ENCODE results near the gene SERHL2.
"Not testable (repeated sequence)": the region's sequence is repeated elsewhere in the genome, so short reads cannot be mapped to it uniquely, and the experiment has no call there.

The SERHL2 gene

DNA sequence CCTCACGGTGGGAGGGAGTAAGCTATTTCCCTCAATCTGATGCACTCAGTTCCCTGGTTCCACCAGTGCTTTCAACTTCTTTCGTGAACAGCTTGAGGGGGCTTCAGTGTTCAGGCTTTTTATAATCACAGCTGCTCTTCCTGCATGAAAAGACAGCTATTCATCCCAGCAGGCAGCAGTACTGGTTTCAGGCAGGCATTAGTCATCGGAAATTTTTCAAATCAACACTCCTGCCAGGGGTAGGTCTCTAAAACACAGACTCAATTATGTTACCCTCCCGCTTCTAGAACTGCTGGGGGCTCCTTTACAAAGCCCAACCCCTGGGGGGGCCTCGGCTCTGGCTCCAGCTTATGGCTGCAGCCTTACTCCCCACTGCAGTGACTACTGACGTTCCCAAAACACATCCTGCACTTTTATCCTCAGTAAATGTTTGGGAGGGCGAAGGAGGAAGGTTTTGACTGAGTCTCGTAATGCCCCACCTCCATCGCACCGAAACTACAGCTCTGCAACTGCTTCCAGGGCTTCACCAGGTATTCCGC lies 55.1 kb downstream of the SERHL2 start:
- DNase-seq, result no peak

DNA sequence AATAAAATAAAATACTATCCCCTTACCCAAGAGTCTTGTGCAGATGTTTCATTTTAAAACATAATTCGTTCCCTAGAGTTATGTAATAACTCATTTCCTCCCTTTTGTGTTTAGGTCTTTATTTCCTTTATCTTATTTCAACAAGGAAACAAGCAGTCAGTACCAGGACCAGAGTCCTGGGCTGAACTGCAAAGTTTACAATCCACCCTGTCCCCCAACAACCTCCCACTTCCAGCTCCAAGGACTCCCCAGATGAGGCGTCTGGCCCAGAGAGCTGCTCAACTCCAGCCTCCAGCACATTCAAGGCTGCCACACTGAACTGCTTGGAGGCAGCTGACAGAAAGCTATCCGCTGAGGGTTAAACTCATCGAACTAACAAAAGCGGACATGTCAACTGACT lies 56.4 kb downstream of the SERHL2 start:
- DNase-seq, result no peak

DNA sequence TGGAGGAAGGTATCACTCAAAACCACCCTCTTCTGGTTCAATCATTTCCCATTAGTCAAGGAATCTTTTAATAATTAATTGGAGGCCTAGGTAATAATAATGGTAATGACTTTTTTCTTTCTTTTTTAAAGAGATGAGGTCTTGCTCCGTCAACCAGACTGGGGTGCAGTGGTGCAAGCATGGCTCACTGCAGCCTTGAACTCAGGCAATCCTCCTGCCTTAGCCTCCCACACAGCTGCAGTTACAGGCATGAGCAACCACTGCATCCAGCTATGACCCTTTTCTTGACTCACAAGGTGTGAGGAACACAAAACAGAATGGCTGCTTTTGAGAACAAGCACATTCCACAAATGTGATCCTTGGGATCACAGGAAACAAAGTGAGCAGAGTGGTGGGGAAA lies 57.3 kb downstream of the SERHL2 start:
- no peak for DNase-seq

DNA sequence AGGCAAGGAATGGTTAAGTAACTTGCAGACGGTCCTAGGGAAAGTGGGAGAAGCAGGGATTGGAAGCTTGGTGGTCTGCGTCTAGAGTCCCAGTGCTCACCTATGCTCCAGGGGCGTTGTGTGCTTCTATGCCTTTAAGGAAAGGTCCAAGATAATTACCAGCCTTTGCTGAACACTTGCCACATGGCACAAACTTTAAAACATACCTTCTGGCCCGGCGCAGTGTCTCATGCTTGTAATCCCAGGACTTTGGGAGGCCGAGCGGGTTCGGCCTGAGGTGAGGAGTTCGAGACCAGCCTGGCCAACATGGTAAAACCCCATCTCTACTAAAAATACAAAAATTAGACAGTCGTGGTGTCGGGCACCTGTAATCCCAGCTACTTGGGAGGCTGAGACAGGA lies 58.6 kb downstream of the SERHL2 start:
- no peak for DNase-seq

DNA sequence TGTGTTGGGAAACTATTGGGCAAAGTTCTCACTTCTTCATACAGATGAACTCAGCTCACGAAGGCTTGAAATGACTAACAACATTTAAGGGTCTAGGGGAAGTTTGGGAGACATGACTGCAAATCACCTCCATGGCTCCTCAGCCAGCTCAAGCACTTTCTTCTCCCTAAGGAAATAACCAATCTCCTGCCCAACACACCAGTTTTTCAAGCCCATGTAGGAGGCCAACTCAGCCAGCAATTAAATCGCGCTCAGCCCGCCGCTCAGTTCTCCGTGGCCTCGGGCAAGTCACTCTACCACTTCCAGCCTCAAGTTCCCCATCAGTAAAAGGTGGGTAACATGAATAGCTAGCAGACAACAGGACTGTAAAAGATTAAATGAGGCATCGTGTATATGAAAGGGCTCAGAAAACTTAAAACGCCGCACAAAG lies 60.1 kb downstream of the SERHL2 start:
- no peak for DNase-seq

DNA sequence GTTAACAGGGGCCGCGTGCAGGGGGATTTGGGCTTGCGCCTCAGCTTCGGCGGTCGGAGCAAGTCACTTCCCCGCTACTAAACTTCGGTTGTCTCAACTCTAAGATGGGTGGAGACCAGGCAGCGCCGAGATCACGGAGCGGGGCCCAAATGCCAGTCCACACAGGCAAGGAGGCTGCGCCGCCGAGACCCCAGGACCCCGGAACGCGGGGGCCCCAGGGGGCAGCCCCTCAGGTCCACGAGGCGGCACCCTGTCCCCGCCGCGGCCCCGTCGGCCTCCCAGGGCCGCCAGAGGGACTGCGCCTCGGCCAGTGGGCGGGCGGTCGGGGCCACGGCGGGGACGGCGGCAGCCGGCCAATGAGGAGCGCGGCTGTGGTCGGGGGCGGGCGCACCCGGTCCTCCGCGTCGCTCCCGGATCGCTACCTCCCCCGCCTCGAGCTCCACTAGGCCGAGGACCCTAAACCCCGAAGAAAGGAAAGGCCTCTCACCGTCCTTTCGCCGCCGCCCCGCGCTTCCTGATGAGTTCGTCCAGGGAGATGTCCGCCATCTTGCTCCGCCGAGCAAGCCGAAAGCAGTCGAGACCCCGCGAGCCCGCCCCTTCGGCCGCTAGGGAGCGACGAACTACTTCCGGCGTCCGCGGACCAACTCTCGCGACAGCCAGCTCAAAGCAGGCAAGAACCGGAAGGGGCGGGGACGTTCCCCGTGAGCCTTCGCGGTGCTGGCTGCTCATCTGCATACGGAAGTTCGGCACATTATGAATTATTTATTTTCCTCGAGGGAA lies 60.7 kb downstream of the SERHL2 start, which contains the start of gene POLDIP3:
Gene POLDIP3, minus strand, starts transcription at position 572 of the 780 bp plus-strand sequence. Its CDS starts 26 bp downstream, at position 546.
- peak; percentile 99 for DNase-seq

DNA sequence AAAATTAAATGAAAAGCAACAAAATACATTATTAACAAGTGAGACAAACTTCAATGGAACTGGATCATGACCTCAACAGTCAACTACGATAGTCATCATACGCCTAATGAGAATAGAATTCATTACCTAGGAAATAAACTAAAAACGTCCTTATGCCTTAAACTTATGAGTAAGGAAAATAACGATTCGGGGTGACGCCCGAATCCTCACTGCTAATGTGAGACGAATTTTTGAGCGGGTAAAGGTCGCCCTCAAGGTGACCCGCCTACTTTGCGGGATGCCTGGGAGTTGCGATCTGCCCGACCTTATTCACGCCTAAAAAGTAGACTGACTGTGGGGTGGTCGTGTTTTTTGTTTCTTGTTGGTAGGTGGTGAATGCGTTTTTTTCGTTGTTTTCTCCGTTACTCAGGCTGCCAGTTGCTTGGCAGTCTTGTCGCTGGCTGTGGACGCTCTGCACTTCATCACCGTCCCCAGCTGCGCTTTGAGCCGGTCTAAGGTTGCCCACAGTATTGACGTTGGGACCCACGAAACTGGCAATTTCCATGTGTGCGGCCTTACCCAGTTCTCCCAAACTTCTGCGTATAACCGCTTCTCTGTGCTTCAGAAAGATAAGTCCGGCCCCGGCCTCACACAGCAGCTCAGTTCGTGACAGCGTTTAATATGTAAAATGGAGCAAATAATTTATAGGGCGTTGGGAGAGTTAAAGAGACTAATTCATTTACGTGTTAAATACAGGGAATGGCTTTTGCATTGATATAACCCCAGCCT lies 61.5 kb downstream of the SERHL2 start:
- peak; percentile 97 for DNase-seq

DNA sequence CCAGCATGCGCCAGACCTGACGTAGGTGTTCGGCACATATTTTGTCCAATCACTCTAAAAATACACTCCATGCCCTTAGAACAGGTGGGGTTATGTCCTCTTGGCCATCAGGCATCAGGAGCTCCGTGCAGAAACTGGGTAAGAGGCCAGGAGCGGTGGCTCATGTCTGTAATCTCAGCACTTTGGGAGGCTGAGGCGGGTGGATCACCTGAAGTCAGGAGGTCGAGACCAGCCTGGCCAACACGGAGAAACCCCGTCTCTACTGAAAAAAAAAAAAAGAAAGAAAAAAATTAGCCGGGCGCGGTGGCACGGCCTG lies 62.1 kb downstream of the SERHL2 start:
- DNase-seq, result not testable (repeated sequence)

DNA sequence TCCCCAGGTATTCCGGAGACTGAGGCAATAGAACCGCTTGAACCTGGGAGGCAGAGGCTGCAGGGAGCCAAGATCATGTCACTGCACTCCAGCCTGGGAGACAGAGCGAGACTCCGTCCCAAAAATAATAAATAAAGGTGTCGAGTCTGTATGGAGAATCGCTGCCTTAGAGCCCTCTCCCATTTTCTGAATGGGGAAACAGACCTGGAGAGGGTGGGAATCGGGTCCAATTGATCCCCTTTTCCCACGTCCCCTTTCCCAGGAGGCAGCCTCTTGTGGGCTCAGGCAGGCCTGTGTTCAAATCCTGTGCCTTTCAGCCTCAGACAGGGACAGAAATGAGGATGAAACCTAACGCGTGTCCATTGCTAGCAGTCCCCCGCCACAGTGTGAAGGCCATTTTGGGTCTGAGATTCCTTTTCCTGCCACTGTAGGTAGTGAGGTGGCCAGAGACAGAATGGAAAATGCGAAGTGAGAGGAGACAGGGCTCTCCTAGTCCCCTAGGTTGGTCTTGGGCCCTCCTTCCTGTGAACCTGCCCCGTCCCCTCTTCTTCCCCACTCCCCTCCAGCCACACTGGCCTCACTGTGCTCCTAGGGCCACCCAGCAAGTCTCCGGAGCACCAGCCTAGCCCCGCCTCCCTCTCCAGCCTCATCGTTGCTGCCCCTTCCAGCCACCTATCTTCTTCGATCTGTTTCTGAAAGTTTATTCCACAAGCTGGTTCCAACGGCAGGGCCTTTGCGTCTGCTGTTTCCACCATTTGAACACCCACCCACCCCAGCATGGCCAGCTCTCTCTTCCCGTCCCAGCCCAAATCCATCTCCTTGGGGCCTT lies 63.6 kb downstream of the SERHL2 start:
- no peak for DNase-seq

DNA sequence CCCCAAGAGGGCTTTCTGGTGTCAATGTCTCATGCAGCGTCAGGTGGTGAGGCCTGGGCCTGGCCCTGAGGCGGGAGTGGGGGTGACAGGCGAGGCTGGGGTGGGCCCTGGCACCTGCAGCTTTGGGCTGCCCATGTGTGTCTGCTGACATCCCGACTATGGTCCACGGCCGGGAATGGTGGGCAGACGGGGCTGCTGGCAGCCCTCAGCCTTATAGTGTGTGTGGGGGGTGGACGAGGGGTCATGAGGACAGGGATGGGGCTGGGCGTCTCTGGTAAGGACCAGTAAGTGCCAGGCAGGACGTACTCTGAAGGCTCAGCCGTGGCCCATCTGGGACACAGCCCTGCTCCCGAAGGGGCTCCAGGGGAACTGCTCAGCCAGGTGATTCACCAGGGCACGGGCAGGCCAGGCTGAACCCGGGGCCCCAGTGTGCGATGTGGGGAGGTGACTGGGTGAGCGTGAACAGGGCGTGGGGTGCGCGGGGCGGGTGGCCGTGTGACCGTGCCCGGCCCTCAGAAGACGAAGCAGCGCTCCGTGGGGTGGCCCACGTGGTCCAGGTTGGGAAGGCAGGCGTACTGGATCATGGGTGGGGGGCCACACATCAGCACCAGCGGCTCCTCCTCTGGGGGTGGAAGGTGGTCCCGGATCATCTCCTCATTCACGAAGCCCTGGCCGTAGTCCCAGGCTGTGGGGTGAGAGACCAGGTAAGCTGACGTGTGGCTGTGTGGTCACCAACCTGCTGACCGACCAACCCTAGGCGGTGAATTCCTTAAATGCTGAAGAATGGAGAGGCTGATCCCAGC lies 65.7 kb downstream of the SERHL2 start:
- no peak for DNase-seq

DNA sequence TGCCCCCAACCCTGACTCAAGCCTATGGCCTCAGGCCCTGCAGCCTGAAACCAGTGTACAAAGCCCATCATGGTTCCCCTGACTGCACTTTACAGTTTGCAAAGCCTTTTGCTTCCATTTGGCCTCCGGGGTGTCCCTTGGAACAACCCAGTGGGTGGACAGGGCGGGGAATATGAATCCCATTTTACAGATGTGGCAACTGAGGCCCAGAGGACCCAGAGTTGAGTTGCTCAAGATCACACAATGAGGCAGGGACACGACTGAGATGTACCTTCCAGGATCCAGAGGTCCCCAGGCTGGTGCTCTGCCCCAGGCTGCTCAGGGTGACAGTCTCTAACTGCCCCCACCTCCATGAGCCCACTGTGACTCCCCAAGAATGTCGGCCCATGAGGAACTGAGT lies 66.3 kb downstream of the SERHL2 start:
- DNase-seq, result no peak

DNA sequence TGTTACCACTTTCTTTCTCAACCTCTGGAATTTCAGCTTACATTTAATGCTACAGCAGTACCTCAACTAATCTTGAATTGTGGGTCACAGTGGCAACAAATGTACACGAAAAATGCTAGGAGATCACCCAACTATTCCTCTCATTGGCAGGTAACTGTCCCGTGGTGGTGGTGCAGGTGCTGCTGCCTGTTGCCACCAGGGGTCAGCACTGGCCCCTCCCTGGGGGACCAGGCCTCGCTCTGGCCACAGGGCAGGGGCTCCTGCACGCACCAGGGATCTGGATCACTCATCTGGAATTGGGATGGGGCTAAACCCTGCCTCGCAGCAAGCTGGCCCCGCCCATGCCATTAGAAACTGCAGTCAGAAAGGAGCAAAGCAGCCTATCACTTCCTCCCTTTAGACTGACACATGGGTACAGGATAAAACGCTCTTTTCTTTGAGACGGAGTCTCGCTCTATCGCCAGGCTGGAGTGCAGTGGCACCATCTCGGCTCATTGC lies 67.8 kb downstream of the SERHL2 start:
- DNase-seq, result peak; percentile 75

DNA sequence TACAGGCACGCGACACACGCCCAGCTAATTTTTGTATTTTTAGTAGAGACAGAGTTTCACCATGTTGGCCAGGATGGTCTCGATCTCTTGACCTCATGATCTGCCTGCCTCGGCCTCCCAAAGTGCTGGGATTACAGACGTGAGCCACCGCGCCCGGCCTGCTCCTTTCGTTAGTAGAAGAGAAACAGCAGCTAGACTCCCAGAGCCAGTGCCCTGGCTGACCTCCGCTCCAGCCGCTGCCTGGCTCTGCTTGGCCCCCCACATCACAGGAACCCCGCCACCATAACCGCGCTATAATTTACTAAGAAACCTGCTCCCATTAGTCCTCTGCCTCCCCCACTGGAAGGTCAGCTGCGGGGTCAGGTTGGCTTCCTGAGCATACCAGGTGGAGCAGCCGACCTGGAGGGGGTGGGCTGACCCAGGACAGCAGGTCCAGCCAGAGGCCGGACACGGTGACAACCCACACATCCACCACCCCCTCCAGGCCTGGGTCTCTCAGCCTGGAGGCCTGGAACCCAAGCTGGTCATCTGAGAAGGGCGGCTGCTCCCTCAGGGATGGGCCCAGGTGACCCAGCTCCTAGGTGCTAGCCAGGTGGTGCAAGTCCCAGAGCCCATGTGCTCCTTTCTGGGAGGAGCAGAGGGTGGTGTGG lies 68.4 kb downstream of the SERHL2 start:
- no peak for DNase-seq

DNA sequence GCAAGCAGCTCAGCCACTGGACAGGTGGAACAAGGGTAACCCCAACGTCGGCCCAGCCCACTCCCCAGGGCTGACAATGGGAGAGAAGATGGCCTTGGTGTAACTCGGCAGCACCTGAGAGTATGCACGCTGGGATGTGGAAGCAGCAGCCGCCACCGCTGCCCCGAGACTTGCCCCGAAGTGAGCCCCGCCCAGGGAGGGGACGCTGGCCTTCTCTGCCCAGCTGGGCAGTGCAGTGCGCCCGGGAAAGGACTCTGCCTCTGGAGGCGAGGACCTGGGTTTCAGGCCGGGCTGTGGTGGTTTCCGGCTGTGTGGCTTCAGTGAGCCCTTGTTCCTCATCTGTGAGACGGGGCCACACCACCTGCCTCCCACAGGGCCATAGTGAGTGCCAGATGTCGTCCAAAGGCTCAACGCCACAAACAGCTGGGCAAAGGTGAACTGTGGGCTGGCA lies 69.6 kb downstream of the SERHL2 start:
- no peak for DNase-seq

Measured in femur (tissue), 1 donor.